ENCODE data around the gene KRTAP1-1.

DNA sequence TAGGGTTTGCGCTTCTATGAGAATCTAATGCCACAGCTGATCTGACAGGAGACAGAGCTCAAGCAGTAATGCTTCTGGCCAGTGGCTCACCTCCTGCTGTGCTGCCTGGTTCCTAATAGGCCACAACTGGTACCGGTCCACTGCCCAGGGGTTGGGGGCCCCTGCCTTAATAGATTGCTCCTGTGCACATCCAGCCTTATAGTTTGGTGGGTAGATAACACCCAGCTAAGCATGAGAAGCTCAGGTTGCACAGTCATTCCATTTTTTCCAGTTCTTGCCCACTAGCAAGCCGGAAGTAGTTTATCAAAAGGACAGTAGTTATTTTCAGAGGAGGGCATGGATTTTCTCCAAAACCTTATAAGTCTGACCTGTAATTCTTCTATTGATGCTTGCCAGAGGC, 21.8 kb downstream of the KRTAP1-1 start:
- TF ChIP-seq SIN3A (IDR thresholded peaks at IDR 0.05; ENCODE audit: borderline replicate concordance, insufficient read depth, low read length) (no peak), POLR2AphosphoS5 (IDR thresholded peaks at IDR 0.05; ENCODE audit: low read depth, low read length) (no peak)

Data from PFSK-1 (cell line).